CD4-positive, alpha-beta T cell (primary cell): ENCODE measurements around the gene AP1M1. TPM values are rescaled to one million over a fixed set of nuclear protein-coding genes. Genes with fewer than 3 reads are reported as not detected.

Experiments
- ATAC-seq: fragments of 200-7000 bp; cut with Tn5 transposase; one replicate; pipeline ENCODE4 v1.10.0; 2022; ENCODE audit warnings: mild to moderate bottlenecking; ENCODE audit not compliant: poor library complexity
- CTCF ChIA-PET: fragments of 350-600 bp; sonication (Branson Sonifier 250); formaldehyde crosslinking; loops from one replicate; lab custom pipeline; 2021; ENCODE audit warnings: antibody characterized with exemption, inconsistent platforms; lab: Charles Lee
- POLR2A ChIA-PET: fragments of 350-600 bp; sonication (Branson Sonifier 250); formaldehyde crosslinking; loops from one replicate; lab custom pipeline; 2021; ENCODE audit warnings: antibody characterized with exemption, inconsistent platforms; lab: Charles Lee
- DNase-seq, 14 experiments: peaks; one replicate each; pipeline ENCODE4 v3.0.0-alpha.2; 2013 to 2020; ENCODE audit warnings: mixed read lengths in 2 of 14
- H3K27ac ChIP-seq, 2 donors: one replicate each; pipeline versions ENCODE4 v1.5.1 to v1.7.0; 2013; ENCODE audit warnings: low read length in 2 of 2, low read depth in 1 of 2, mild to moderate bottlenecking in 1 of 2
- H3K27me3 ChIP-seq, 2 experiments: 1 replicate in 1 of 2; 2 replicates in 1 of 2; pipeline versions ENCODE4 v1.6.1 to v1.7.0; 2013; ENCODE audit warnings: low read length in 2 of 2, control low read depth in 1 of 2, mild to moderate bottlenecking in 1 of 2, moderate library complexity in 1 of 2; ENCODE audit not compliant: insufficient read depth in 2 of 2, control insufficient read depth in 1 of 2
- H3K36me3 ChIP-seq: one replicate; pipeline ENCODE4 v1.6.1; 2013; ENCODE audit warnings: low read length, control low read depth; ENCODE audit not compliant: insufficient read depth
- H3K4me1 ChIP-seq: one replicate; pipeline ENCODE4 v1.6.1; 2013; ENCODE audit warnings: low read length, control low read depth; ENCODE audit not compliant: insufficient read depth
- H3K4me3 ChIP-seq: one replicate; pipeline ENCODE4 v1.5.1; 2013; ENCODE audit warnings: mild to moderate bottlenecking, low read length, moderate library complexity
- H3K9me3 ChIP-seq, 2 experiments: 1 replicate in 1 of 2; 2 replicates in 1 of 2; pipeline versions ENCODE4 v1.6.1 to v1.7.0; 2013; ENCODE audit warnings: low read length in 2 of 2, mild to moderate bottlenecking in 2 of 2, control low read depth in 1 of 2, moderate library complexity in 1 of 2; ENCODE audit not compliant: control insufficient read depth in 1 of 2, insufficient read depth in 1 of 2
- H3K27ac Mint-ChIP-seq: one replicate; pipeline ENCODE4 v1.8.0; 2020; ENCODE audit warnings: mixed read lengths
- H3K27me3 Mint-ChIP-seq: one replicate; pipeline ENCODE4 v1.8.0; 2021; ENCODE audit warnings: mixed read lengths
- H3K36me3 Mint-ChIP-seq: one replicate; pipeline ENCODE4 v1.8.0; 2021; ENCODE audit warnings: low read depth, mixed read lengths
- H3K4me1 Mint-ChIP-seq: one replicate; pipeline ENCODE4 v1.8.0; 2021; ENCODE audit warnings: low read depth, mixed read lengths
- H3K4me3 Mint-ChIP-seq: one replicate; pipeline ENCODE4 v1.8.0; 2020; ENCODE audit warnings: mild to moderate bottlenecking, mixed read lengths
- H3K9me3 Mint-ChIP-seq: one replicate; pipeline ENCODE4 v1.8.0; 2020; ENCODE audit warnings: mixed read lengths
- CTCF ChIP-seq: fragments of 200-600 bp; IDR thresholded peaks from one replicate; pipeline ENCODE4 v1.8.0; 2022; ENCODE audit warnings: antibody characterized with exemption, mild to moderate bottlenecking
- intact Hi-C, 2 experiments: fragments of 100-400 bp; cut with DNase I in 1 of 2; cut with micrococcal nuclease in 1 of 2; formaldehyde crosslinking; loops; one replicate each; pipeline versions ENCODE4 v1.15.1 to v1.9.0; 2023 to 2025; cut with DNase I, micrococcal nuclease
- total RNA-seq, 174 experiments: library from RNA in 2 of 174; stranded (reverse) in 2 of 174; gene quantifications; one replicate each; pipeline ENCODE4 v1.2.3 and lab custom pipeline; 2021 to 2026

Gene AP1M1
- total RNA-seq, 2 experiments from 2014 or later: 52.1 to 58.3 TPM

DNA sequence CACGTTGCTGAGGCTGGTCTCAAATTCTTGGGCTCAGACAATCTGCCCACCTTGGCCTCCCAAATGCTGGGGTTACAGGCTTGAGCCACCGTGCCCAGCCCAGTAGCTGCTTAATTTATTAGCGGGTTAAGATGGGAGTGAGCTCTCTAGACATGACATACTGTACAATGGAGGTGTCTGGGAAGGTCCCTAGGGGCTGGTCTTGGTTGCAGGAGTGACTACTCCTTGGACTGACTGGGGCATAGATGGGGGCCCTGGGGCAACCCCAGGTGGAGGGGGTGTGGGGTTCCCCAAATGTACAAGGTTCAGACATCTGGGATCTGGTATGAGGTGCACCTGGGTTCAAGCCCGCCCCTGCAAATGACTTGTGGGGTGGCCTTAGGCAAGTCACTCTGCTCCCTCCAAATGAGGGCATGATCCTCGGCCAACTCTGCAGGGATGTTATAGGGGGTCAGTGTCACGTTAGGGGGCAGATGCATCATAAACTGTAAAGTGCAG lies 37.2 kb upstream of the AP1M1 start:
- Mint-ChIP-seq H3K27ac (no peak overlapping the region), H3K4me1 (no peaks in the 10 kb centered on the region), H3K36me3 (peaks cover 27% of the 10 kb centered on the region), H3K9me3 (no peaks in the 10 kb centered on the region), H3K4me3 (no peak overlapping the region), H3K27me3 (no peaks in the 10 kb centered on the region)
- Histone ChIP-seq H3K36me3 (peaks cover 20% of the 10 kb centered on the region), H3K9me3 (no peaks in the 10 kb centered on the region), H3K4me3 (no peak overlapping the region), H3K27ac (no peak overlapping the region), H3K27me3 (no peaks in the 10 kb centered on the region), H3K4me1 (peaks cover 5% of the 10 kb centered on the region)
- TF ChIP-seq CTCF: no peak
- ATAC-seq (no peak), DNase-seq (no peak)
- intact Hi-C loops: no loop called here
- POLR2A ChIA-PET: no interaction called here
- CTCF ChIA-PET: no interaction called here

- ChIA-PET CTCF (no interaction called here), POLR2A (interaction anchor here (1.2 kb wide), 1 partner anchor 24 kb away, joined by 4 read pairs; the partner anchor contains the start of gene FAM32A)
- H3K4me3 ChIP-seq: no peak overlapping the region
- H3K4me1 ChIP-seq: peaks cover 5% of the 10 kb centered on the region
- Mint-ChIP-seq H3K36me3 (peaks cover 22% of the 10 kb centered on the region), H3K4me1 (no peaks in the 10 kb centered on the region), H3K27me3 (no peaks in the 10 kb centered on the region), H3K4me3 (no peak overlapping the region), H3K27ac (no peak overlapping the region), H3K9me3 (no peaks in the 10 kb centered on the region)
- ATAC-seq: no peak
- H3K36me3 ChIP-seq: peaks cover 15% of the 10 kb centered on the region
- DNase-seq: no peak
- H3K9me3 ChIP-seq: no peaks in the 10 kb centered on the region
- no peak for TF ChIP-seq CTCF
- H3K27ac ChIP-seq: no peak overlapping the region
- no peaks in the 10 kb centered on the region for H3K27me3 ChIP-seq
- intact Hi-C loops: no loop called here
These were observed 36.7 kb upstream of the AP1M1 start for GRCh38 chr19:16160943-16161560.

DNA sequence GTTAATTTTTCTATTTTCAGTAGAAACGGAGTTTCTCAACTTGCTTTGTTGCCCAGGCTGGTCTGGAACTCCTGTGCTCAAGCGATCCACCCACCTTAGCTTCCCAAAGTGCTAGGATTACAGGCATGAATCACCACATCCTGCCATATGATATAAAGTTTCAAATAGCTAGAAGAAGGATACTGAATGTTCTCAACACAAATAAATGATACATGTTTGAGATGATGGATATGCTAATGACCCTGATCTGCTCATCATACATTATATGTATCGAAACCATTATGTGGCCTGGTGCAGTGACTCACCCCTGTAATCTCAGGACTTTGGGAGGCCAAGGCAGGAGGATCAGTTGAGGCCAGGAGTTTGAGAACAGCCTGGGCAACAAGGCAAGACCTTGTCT lies 35.9 kb upstream of the AP1M1 start:
- no peak for TF ChIP-seq CTCF
- no peak for ATAC-seq
- H3K27ac ChIP-seq: no peak overlapping the region
- H3K4me1 Mint-ChIP-seq: no peaks in the 10 kb centered on the region
- H3K4me3 Mint-ChIP-seq: no peak overlapping the region
- H3K9me3 Mint-ChIP-seq: no peaks in the 10 kb centered on the region
- H3K9me3 ChIP-seq: no peaks in the 10 kb centered on the region
- H3K36me3 Mint-ChIP-seq: peaks cover 14% of the 10 kb centered on the region
- no peak overlapping the region for H3K27ac Mint-ChIP-seq
- no peak for DNase-seq
- no peak overlapping the region for H3K4me3 ChIP-seq
- peaks cover 5% of the 10 kb centered on the region for H3K4me1 ChIP-seq
- H3K27me3 Mint-ChIP-seq: no peaks in the 10 kb centered on the region
- H3K27me3 ChIP-seq: no peaks in the 10 kb centered on the region
- ChIA-PET POLR2A (interaction anchor here (1.2 kb wide), 1 partner anchor 23 kb away, joined by 4 read pairs; the partner anchor contains the start of gene FAM32A), CTCF (no interaction called here)
- peaks cover 11% of the 10 kb centered on the region for H3K36me3 ChIP-seq
- intact Hi-C loops: no loop called here
